PC-3 (cell line): ENCODE results near the gene MOK.

Source experiments
- EZH2 ChIP-seq: fragments of 300-600 bp; sonication (generic); IDR thresholded peaks from one replicate; pipeline ENCODE4 v1.6.1; 2017; ENCODE audit warnings: antibody characterized with exemption, mild to moderate bottlenecking, low read length; ENCODE audit not compliant: unreplicated experiment
- TF ChIP-seq, protein P1 (sequence below): fragments of 300-600 bp; sonication (generic); conservative IDR thresholded peaks from 2 replicates; pipeline ENCODE4 v1.5.1; 2017; ENCODE audit warnings: antibody characterized with exemption, low read depth, mild to moderate bottlenecking, low read length

GRCh38 chr14:102239231-102239630, 65.7 kb downstream of the MOK start:
- TF ChIP-seq EZH2 = no peak
- TF ChIP-seq, protein P1, sequence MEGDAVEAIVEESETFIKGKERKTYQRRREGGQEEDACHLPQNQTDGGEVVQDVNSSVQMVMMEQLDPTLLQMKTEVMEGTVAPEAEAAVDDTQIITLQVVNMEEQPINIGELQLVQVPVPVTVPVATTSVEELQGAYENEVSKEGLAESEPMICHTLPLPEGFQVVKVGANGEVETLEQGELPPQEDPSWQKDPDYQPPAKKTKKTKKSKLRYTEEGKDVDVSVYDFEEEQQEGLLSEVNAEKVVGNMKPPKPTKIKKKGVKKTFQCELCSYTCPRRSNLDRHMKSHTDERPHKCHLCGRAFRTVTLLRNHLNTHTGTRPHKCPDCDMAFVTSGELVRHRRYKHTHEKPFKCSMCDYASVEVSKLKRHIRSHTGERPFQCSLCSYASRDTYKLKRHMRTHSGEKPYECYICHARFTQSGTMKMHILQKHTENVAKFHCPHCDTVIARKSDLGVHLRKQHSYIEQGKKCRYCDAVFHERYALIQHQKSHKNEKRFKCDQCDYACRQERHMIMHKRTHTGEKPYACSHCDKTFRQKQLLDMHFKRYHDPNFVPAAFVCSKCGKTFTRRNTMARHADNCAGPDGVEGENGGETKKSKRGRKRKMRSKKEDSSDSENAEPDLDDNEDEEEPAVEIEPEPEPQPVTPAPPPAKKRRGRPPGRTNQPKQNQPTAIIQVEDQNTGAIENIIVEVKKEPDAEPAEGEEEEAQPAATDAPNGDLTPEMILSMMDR = no peak
